ENCODE measurements around the gene KCNK6. TPM values are rescaled to one million over a fixed set of nuclear protein-coding genes. Genes with fewer than 3 reads are reported as not detected.

The KCNK6 gene
- total and polyA plus RNA-seq, 10 of the 15 experiments (the other 5 are each of a cell fraction or from before 2014, with no cell fraction given), result 0.04 to 1.4 (median 1.1) TPM

DNA sequence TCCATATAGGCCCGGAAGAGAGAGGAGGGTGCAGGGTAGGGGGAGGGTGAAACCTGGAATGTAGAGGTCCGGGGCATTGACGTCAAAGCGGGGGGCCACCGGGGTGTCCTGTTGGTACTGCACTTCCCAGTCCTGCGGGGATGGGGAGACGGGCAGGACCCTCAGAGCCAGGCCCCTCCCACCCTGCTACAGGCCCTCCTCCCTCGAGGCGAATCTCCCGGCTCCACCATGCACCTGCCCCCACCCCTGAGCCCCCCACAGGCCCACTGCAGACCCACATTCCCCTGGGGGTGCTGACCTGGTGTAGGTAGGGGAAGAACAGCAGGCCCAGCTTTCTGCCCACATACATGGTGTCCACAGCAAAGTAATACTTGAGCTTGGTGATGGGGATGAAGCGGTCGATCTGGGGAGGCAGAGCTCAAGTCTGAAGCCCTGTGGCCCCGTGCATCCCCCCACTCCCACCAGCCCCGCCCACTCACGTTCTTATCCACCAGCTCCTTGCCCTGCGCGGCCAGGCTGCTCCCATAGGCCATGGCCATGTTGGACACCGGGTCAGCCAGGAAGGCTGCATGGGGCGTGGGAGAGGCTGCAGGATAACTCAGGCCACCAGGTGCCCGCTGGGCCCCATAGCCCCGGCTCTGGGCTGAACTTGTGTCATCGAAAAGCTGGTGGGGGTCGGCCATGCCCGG, 10.6 kb upstream of the KCNK6 start (continued):
- TF ChIP-seq, protein P1, sequence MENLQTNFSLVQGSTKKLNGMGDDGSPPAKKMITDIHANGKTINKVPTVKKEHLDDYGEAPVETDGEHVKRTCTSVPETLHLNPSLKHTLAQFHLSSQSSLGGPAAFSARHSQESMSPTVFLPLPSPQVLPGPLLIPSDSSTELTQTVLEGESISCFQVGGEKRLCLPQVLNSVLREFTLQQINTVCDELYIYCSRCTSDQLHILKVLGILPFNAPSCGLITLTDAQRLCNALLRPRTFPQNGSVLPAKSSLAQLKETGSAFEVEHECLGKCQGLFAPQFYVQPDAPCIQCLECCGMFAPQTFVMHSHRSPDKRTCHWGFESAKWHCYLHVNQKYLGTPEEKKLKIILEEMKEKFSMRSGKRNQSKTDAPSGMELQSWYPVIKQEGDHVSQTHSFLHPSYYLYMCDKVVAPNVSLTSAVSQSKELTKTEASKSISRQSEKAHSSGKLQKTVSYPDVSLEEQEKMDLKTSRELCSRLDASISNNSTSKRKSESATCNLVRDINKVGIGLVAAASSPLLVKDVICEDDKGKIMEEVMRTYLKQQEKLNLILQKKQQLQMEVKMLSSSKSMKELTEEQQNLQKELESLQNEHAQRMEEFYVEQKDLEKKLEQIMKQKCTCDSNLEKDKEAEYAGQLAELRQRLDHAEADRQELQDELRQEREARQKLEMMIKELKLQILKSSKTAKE (IDR thresholded peaks at IDR 0.05; ENCODE audit: low read depth, poor library complexity, severe bottlenecking), result no peak
- TF ChIP-seq IRF4 (IDR thresholded peaks at IDR 0.05; ENCODE audit: low read depth, low read length), result no peak

DNA sequence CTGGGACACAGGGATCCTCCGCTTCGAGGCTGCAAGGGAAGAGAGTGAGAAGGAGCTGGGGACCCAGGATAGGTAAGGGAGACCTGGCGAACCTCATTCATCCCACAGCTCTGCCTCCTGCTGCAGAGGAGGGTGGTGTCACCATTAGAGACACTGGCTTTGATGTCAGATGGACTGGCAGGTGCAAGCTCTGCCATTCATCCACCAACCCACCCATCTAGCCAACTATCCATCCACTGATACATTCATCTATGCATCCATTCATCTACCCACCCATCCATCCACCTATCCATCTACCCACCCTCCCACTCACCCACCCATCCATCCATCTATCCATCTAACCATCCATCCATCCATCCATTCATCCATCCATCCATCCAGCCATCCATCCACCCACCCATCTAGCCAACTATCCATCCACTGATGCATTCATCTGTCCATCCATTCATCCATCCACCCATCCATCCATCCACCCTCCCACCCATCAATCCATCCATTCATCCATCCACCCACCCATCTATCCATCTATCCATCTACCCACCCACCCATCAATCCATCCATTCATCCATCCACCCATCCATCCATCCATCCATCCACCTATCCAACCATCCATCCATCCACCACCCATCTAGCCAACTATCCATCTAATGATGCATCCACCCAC, 9.9 kb upstream of the KCNK6 start:
- FAIRE-seq, result no peak
- no peak overlapping the region for H3K9ac ChIP-seq (ENCODE audit: control insufficient read depth, insufficient read depth, low read length)
- H3K4me2 ChIP-seq (ENCODE audit: control insufficient read depth, insufficient read depth), result no peak overlapping the region
- no peak for DNase-seq (ENCODE audit: low read depth, low spot score)
- in situ Hi-C loops (cut with MboI) (no loop called here), intact Hi-C loops (cut with micrococcal nuclease; ENCODE audit: unreplicated experiment) (no loop called here)
- H3K27ac ChIP-seq (ENCODE audit: control insufficient read depth, insufficient read depth), result no peak overlapping the region
- no peaks in the 10 kb centered on the region for H3K9me3 ChIP-seq (replicated peaks; ENCODE audit: control insufficient read depth, insufficient read depth, low read length)
- H3K36me3 ChIP-seq (ENCODE audit: control insufficient read depth in 2 of 2, insufficient read depth in 2 of 2, low read length in 1 of 2), result peaks cover 0 to 11% of the 10 kb centered on the region in 2 experiments; a peak in 3 of 4 replicates
- H3K4me1 ChIP-seq (ENCODE audit: control insufficient read depth, insufficient read depth, low read length), result no peaks in the 10 kb centered on the region
- H3K79me2 ChIP-seq (ENCODE audit: control insufficient read depth, insufficient read depth, low read length), result no peaks in the 10 kb centered on the region; the same call in none of the 2 replicates
- no peak overlapping the region for H3K4me3 ChIP-seq
- RAD21 ChIA-PET (ENCODE audit: unreplicated experiment), result no interaction called here
- CTCF ChIA-PET, result no interaction called here
- H3K27me3 ChIP-seq (replicated peaks in 1 of 2; ENCODE audit: control insufficient read depth in 2 of 2, insufficient read depth in 2 of 2, low read length in 1 of 2), result no peaks in the 10 kb centered on the region
- ATAC-seq, result no peak
- no TSS peak for BruUV-seq (replicated peaks)
- WGBS (ENCODE audit: insufficient coverage, insufficient replicate concordance, low lambda C conversion rate, missing lambda C conversion rate), result 97% methylated on average over 3 of the region's 3 CpGs
- POLR2A ChIA-PET, result no interaction called here
- SMC1A ChIA-PET (ENCODE audit: uncharacterized antibody, unreplicated experiment), result no interaction called here
- no peak overlapping the region for H2AFZ ChIP-seq (ENCODE audit: control insufficient read depth, low read depth, low read length)
- no peaks in the 10 kb centered on the region for H4K20me1 ChIP-seq (ENCODE audit: control insufficient read depth, insufficient read depth)
- TF ChIP-seq ETV6 (conservative IDR thresholded peaks at IDR 0.05 in 1 of 2, IDR thresholded peaks at IDR 0.05 in 1 of 2; ENCODE audit: borderline replicate concordance in 1 of 2, low read depth in 1 of 2) (no peak), TCF7 (IDR thresholded peaks at IDR 0.05; ENCODE audit: borderline replicate concordance) (no peak), SPI1 (IDR thresholded peaks at IDR 0.05; ENCODE audit: borderline replicate concordance, insufficient read depth, low read depth, low read length) (no peak), NFIC (IDR thresholded peaks at IDR 0.05; ENCODE audit: low read depth, low read length) (no peak), GATAD2B (conservative IDR thresholded peaks at IDR 0.05; ENCODE audit: low read depth) (no peak), ZNF384 (IDR thresholded peaks at IDR 0.05; ENCODE audit: borderline replicate concordance, low read depth, low read length) (no peak), KLF5 (IDR thresholded peaks at IDR 0.05; ENCODE audit: partially characterized antibody) (no peak), KDM1A (IDR thresholded peaks at IDR 0.05; ENCODE audit: borderline replicate concordance) (no peak), POLR2AphosphoS5 (IDR thresholded peaks at IDR 0.05; ENCODE audit: low read length) (no peak)
- TF ChIP-seq, protein P2, sequence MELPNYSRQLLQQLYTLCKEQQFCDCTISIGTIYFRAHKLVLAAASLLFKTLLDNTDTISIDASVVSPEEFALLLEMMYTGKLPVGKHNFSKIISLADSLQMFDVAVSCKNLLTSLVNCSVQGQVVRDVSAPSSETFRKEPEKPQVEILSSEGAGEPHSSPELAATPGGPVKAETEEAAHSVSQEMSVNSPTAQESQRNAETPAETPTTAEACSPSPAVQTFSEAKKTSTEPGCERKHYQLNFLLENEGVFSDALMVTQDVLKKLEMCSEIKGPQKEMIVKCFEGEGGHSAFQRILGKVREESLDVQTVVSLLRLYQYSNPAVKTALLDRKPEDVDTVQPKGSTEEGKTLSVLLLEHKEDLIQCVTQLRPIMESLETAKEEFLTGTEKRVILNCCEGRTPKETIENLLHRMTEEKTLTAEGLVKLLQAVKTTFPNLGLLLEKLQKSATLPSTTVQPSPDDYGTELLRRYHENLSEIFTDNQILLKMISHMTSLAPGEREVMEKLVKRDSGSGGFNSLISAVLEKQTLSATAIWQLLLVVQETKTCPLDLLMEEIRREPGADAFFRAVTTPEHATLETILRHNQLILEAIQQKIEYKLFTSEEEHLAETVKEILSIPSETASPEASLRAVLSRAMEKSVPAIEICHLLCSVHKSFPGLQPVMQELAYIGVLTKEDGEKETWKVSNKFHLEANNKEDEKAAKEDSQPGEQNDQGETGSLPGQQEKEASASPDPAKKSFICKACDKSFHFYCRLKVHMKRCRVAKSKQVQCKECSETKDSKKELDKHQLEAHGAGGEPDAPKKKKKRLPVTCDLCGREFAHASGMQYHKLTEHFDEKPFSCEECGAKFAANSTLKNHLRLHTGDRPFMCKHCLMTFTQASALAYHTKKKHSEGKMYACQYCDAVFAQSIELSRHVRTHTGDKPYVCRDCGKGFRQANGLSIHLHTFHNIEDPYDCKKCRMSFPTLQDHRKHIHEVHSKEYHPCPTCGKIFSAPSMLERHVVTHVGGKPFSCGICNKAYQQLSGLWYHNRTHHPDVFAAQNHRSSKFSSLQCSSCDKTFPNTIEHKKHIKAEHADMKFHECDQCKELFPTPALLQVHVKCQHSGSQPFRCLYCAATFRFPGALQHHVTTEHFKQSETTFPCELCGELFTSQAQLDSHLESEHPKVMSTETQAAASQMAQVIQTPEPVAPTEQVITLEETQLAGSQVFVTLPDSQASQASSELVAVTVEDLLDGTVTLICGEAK (IDR thresholded peaks at IDR 0.05; ENCODE audit: borderline replicate concordance), result no peak
- TF ChIP-seq, protein P3, sequence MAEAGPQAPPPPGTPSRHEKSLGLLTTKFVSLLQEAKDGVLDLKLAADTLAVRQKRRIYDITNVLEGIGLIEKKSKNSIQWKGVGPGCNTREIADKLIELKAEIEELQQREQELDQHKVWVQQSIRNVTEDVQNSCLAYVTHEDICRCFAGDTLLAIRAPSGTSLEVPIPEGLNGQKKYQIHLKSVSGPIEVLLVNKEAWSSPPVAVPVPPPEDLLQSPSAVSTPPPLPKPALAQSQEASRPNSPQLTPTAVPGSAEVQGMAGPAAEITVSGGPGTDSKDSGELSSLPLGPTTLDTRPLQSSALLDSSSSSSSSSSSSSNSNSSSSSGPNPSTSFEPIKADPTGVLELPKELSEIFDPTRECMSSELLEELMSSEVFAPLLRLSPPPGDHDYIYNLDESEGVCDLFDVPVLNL (IDR thresholded peaks at IDR 0.05; ENCODE audit: low read depth, low read length), result no peak
